GM10248 (cell line): ENCODE data around the gene PPP1R1C.

ENCODE experiments used
- CTCF ChIA-PET: fragments of 300-600 bp; sonication (Branson Sonifier 250); formaldehyde crosslinking; extraction: SDS; loops from one replicate; lab custom pipeline; 2021; ENCODE audit warnings: antibody characterized with exemption; lab: Yijun Ruan, JAX
- POLR2A ChIA-PET: fragments of 350-650 bp; sonication (Branson Sonifier 250); formaldehyde crosslinking; extraction: SDS; loops from one replicate; lab custom pipeline; 2020; ENCODE audit warnings: antibody characterized with exemption; lab: Yijun Ruan, JAX
- DNase-seq: peaks from one replicate; pipeline ENCODE4 v3.0.0; 2012; ENCODE audit errors: extremely low spot score
- CTCF ChIP-seq: IDR thresholded peaks from 2 replicates; pipeline ENCODE4 v1.5.1; 2012; ENCODE audit warnings: mild to moderate bottlenecking, low read depth; ENCODE audit errors: extremely low read depth, missing control alignments, control extremely low read depth

Gene PPP1R1C

GRCh38 chr2:181946444-181947127, 39.1 kb upstream of the PPP1R1C start:
- DNase-seq: no peak
- no peak for TF ChIP-seq CTCF
- CTCF ChIA-PET: no interaction called here
- POLR2A ChIA-PET: no interaction called here

GRCh38 chr2:181947273-181947672, 38.4 kb upstream of the PPP1R1C start:
- CTCF ChIA-PET: no interaction called here
- no peak for DNase-seq
- TF ChIP-seq CTCF: no peak
- POLR2A ChIA-PET: no interaction called here

GRCh38 chr2:181948227-181948626, 37.4 kb upstream of the PPP1R1C start:
- DNase-seq: no peak
- CTCF ChIA-PET: no interaction called here
- no peak for TF ChIP-seq CTCF
- POLR2A ChIA-PET: no interaction called here

GRCh38 chr2:181949047-181949446, 36.6 kb upstream of the PPP1R1C start:
- ChIA-PET CTCF (interaction anchor here (2.1 to 2.5 kb wide), 4 partner anchors 9 to 206 kb away, joined by 5 to 11 read pairs (median 7); no protein-coding TSS in a partner anchor), POLR2A (no interaction called here)
- no peak for TF ChIP-seq CTCF
- DNase-seq: no peak

GRCh38 chr2:181952404-181953226, 33.0 kb upstream of the PPP1R1C start:
- ChIA-PET CTCF (interaction anchor here (0.9 to 4.5 kb wide), 10 partner anchors 9 to 211 kb away, joined by 3 to 30 read pairs (median 5); no protein-coding TSS in a partner anchor), POLR2A (no interaction called here)
- no peak for TF ChIP-seq CTCF
- no peak for DNase-seq

- CTCF ChIA-PET: interaction anchor here (0.8 to 4.5 kb wide), 30 partner anchors 8 to 1830 kb away, joined by 3 to 30 read pairs (median 4); no protein-coding TSS in a partner anchor
- POLR2A ChIA-PET: no interaction called here
- peak; percentile 76 for TF ChIP-seq CTCF
- peak; percentile 76 for DNase-seq
These were observed 31.6 kb upstream of the PPP1R1C start for GRCh38 chr2:181953881-181954537.
